Lung (tissue), 12 donors: ENCODE results near the gene RNASEH2B. TPM values are rescaled to one million over a fixed set of nuclear protein-coding genes. Genes with fewer than 3 reads are reported as not detected.

Source experiments
- ATAC-seq: fragments of 200-7000 bp; cut with Tn5 transposase; one replicate; pipeline ENCODE4 v1.9.1; 2020; ENCODE audit warnings: moderate number of reproducible peaks; ENCODE audit not compliant: insufficient read depth, low FRiP score
- DNase-seq, 3 donors: peaks; one replicate each; pipeline ENCODE4 v3.0.0-alpha.2; 2013 to 2017
- H3K27ac ChIP-seq, 2 donors: one replicate each; pipeline ENCODE4 v1.5.1; 2013; ENCODE audit warnings: mild to moderate bottlenecking in 2 of 2, moderate library complexity in 2 of 2, control low read depth in 1 of 2, inconsistent platforms in 1 of 2, low read depth in 1 of 2, low read length in 1 of 2
- H3K27me3 ChIP-seq, 3 donors: one replicate each; pipeline ENCODE4 v1.5.1; 2013; ENCODE audit warnings: low read length in 2 of 3; ENCODE audit not compliant: control insufficient read depth in 3 of 3, insufficient read depth in 3 of 3
- H3K36me3 ChIP-seq, 4 donors: one replicate each; pipeline ENCODE4 v1.5.1; 2013; ENCODE audit warnings: low read length in 4 of 4, mild to moderate bottlenecking in 1 of 4, moderate library complexity in 1 of 4; ENCODE audit not compliant: control insufficient read depth in 4 of 4, insufficient read depth in 4 of 4
- H3K4me1 ChIP-seq, 5 donors: one replicate each; pipeline ENCODE4 v1.5.1; 2013; ENCODE audit warnings: low read length in 5 of 5, mild to moderate bottlenecking in 2 of 5, moderate library complexity in 1 of 5; ENCODE audit not compliant: control insufficient read depth in 5 of 5, insufficient read depth in 5 of 5
- H3K4me3 ChIP-seq: one replicate; pipeline ENCODE4 v1.5.1; 2013; ENCODE audit warnings: mild to moderate bottlenecking, control low read depth, moderate library complexity
- H3K9ac ChIP-seq, 2 donors: one replicate each; pipeline ENCODE4 v1.5.1; 2013; ENCODE audit warnings: low read length in 2 of 2, control low read depth in 1 of 2; ENCODE audit not compliant: insufficient read depth in 1 of 2
- H3K9me3 ChIP-seq, 4 donors: one replicate each; pipeline ENCODE4 v1.5.1; 2013; ENCODE audit warnings: low read length in 3 of 4, mild to moderate bottlenecking in 1 of 4, moderate library complexity in 1 of 4; ENCODE audit not compliant: control insufficient read depth in 4 of 4, insufficient read depth in 3 of 4
- CTCF ChIP-seq: IDR thresholded peaks from 2 replicates; pipeline ENCODE4 v1.5.1; 2012; ENCODE audit warnings: mild to moderate bottlenecking; ENCODE audit errors: control extremely low read depth, extremely low read depth
- WGBS, 2 donors: extraction: QIAGEN DNeasy Blood & Tissue Kit; methylation state at CpG; one replicate each; pipeline ENCODE4 v1.1.7; 2013; 5-methylcytosine and 5-hydroxymethylcytosine counted together
- polyA plus RNA-seq, 2 donors: library from polyadenylated mRNA; stranded (reverse); fragments of 200-250 nt; gene quantifications; one replicate each; pipeline ENCODE4 v1.2.1, GENCODE V29; 2013
- total RNA-seq, 2 donors: library from RNA; depleted of rRNA in 1 of 2; stranded (reverse); fragments of >200 nt in 1 of 2; gene quantifications; one replicate each; pipeline ENCODE4 v1.2.1, GENCODE V29; 2014 to 2021
- donor health status: control.
- donor health status: control.
- donor health status: Bipolar disorder and iron deficiency.
- donor health status: healthy.
- donor health status: DM: yes; HTN: yes; CAD: no.

Gene RNASEH2B
- total and polyA plus RNA-seq, 4 donors: 29.6 to 115 (median 57.8) TPM

GRCh38 chr13:50934735-50935435, 25.3 kb downstream of the RNASEH2B start:
- Histone ChIP-seq H3K4me1 (peaks cover 0 to 16% (median 2%) of the 10 kb centered on the region in 5 donors), H3K27me3 (no peaks in the 10 kb centered on the region), H3K4me3 (no peak overlapping the region), H3K9ac (no peak overlapping the region), H3K9me3 (peaks cover 0 to 2% (median 0%) of the 10 kb centered on the region in 4 donors), H3K27ac (no peak overlapping the region), H3K36me3 (peaks cover 8 to 38% (median 17%) of the 10 kb centered on the region in 4 donors)
- 45 to 77% methylated on average over 5 of the region's 5 CpGs for WGBS, 2 donors
- no peak for ATAC-seq
- DNase-seq: no peak
- no peak for TF ChIP-seq CTCF

DNA sequence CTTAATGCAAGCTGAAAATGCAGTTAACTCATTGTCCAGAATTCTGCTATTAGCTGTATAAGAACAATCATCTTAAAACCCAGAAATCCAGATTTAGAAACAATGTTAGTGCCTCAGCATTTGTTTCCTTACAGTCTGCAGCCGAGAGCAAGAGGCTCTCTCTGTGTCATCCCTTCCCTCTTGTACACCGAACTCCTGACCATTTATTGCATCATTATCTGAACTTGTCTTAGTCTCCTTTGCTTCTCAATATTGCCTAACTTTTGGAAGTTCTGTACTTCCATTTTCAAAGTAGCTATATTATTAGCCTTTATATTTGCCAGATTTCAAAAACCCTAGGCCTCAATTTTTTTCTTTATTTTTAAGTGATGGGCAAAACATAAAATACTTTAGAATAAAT, 27.1 kb downstream of the RNASEH2B start:
- H3K36me3 ChIP-seq: peaks cover 8 to 37% (median 18%) of the 10 kb centered on the region in 4 donors
- ATAC-seq (peak; percentile 41), DNase-seq (no peak)
- H3K9me3 ChIP-seq: peaks cover 0 to 2% (median 0%) of the 10 kb centered on the region in 4 donors
- no peak overlapping the region for H3K27ac ChIP-seq
- no peak overlapping the region for H3K9ac ChIP-seq
- no peak for TF ChIP-seq CTCF
- H3K27me3 ChIP-seq: no peaks in the 10 kb centered on the region
- H3K4me3 ChIP-seq: no peak overlapping the region
- H3K4me1 ChIP-seq: peaks cover 0 to 11% (median 2%) of the 10 kb centered on the region in 5 donors
- WGBS, 2 donors: 30 to 68% methylated on average over 2 of the region's 2 CpGs

DNA sequence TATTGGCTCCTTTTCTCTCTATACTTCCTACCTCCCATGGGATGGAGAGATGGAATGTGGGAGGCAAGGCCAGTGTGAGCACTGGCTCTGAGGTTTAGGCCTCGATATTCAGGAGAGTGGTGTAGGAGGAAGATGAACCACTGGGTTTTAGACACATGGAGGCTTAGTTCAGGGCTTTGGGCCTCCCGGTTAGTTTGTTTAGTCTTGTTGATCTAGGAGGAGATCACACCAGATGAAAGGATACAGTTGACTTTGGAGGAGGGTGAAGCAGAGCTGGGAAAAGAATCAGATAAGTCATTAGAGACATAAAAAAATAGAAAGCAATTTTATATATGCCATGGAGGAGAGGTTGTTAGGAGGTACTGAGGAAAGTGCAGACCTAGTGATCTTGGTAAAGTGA, 30.9 kb downstream of the RNASEH2B start:
- H3K27me3 ChIP-seq: no peaks in the 10 kb centered on the region
- H3K9ac ChIP-seq: no peak overlapping the region
- peaks cover 0 to 2% (median 2%) of the 10 kb centered on the region in 5 donors for H3K4me1 ChIP-seq
- WGBS, 2 donors: 61 to 88% methylated on average over 2 of the region's 2 CpGs
- H3K36me3 ChIP-seq: peaks cover 3 to 26% (median 10%) of the 10 kb centered on the region in 4 donors
- H3K9me3 ChIP-seq: peaks cover 0 to 2% (median 0%) of the 10 kb centered on the region in 4 donors
- DNase-seq (no peak), ATAC-seq (no peak)
- no peak overlapping the region for H3K27ac ChIP-seq
- TF ChIP-seq CTCF: no peak
- H3K4me3 ChIP-seq: no peak overlapping the region
